Neural cell (in vitro differentiated cells): ENCODE measurements around the gene ARHGEF7. TPM values are rescaled to one million over a fixed set of nuclear protein-coding genes. Genes with fewer than 3 reads are reported as not detected.

Source experiments
- H2AFZ ChIP-seq: fragments of 200-600, 300-800 bp; sonication (generic), shearing (Covaris generic); 2 replicates; pipeline ENCODE4 v1.6.0; 2014; ENCODE audit warnings: low read depth, mild to moderate bottlenecking, antibody characterized with exemption, low read length, moderate library complexity
- H3F3A ChIP-seq: fragments of 200-600 bp; shearing (Covaris generic); 2 replicates; pipeline ENCODE4 v1.6.1; 2016; ENCODE audit warnings: mild to moderate bottlenecking, moderate library complexity, mixed read lengths, antibody characterized with exemption, low read length; ENCODE audit not compliant: insufficient read depth, poor library complexity, severe bottlenecking
- H3K27ac ChIP-seq: fragments of 200-600, 300-800 bp; sonication (generic), shearing (Covaris generic); 2 replicates; pipeline ENCODE4 v1.5.1; 2014; ENCODE audit warnings: mild to moderate bottlenecking, low read length, moderate library complexity
- H3K27me3 ChIP-seq: fragments of 300-800, 200-600 bp; sonication (generic), shearing (Covaris generic); 2 replicates; pipeline ENCODE4 v1.6.0; 2014; ENCODE audit warnings: mild to moderate bottlenecking, low read depth, low read length, moderate library complexity; ENCODE audit not compliant: insufficient read depth
- H3K36me3 ChIP-seq: fragments of 300-800, 200-600 bp; sonication (generic), shearing (Covaris generic); 2 replicates; pipeline ENCODE4 v1.5.1; 2014; ENCODE audit warnings: mild to moderate bottlenecking, antibody characterized with exemption, low read length, moderate library complexity; ENCODE audit not compliant: insufficient read depth
- H3K4me2 ChIP-seq: fragments of 300-800, 200-600 bp; sonication (generic), shearing (Covaris generic); 2 replicates; pipeline ENCODE4 v1.6.0; 2014; ENCODE audit warnings: mild to moderate bottlenecking, low read length
- H3K4me3 ChIP-seq: fragments of 300-800, 200-600 bp; sonication (generic), shearing (Covaris generic); 2 replicates; pipeline ENCODE4 v1.5.1; 2014; ENCODE audit warnings: mild to moderate bottlenecking, low read length, moderate library complexity
- H3K79me2 ChIP-seq: fragments of 200-600 bp; shearing (Covaris generic); replicated peaks from 2 replicates; pipeline ENCODE4 v1.6.0; 2014; ENCODE audit warnings: mild to moderate bottlenecking, low read length, moderate library complexity; ENCODE audit not compliant: insufficient read depth
- H3K9ac ChIP-seq: fragments of 300-800, 200-600 bp; sonication (generic), shearing (Covaris generic); 2 replicates; pipeline ENCODE4 v1.6.1; 2016; ENCODE audit warnings: mild to moderate bottlenecking, low read length, mixed read lengths
- H3K9me2 ChIP-seq: fragments of 200-600 bp; shearing (Covaris generic); 2 replicates; pipeline ENCODE4 v1.6.1; 2016; ENCODE audit warnings: mild to moderate bottlenecking, low read length, mixed read lengths; ENCODE audit not compliant: insufficient read depth
- H3K9me3 ChIP-seq: fragments of 200-600, 300-800 bp; sonication (generic), shearing (Covaris generic); 2 replicates; pipeline ENCODE4 v1.6.1; 2016; ENCODE audit warnings: mild to moderate bottlenecking, mixed run types, low read length, moderate library complexity, mixed read lengths
- H4K20me1 ChIP-seq: fragments of 200-600 bp; shearing (Covaris generic); 2 replicates; pipeline ENCODE4 v1.6.1; 2016; ENCODE audit warnings: mild to moderate bottlenecking, mixed run types; ENCODE audit not compliant: insufficient read depth
- CTCF ChIP-seq: fragments of 450-650 bp; IDR thresholded peaks from 2 replicates; pipeline ENCODE4 v1.5.1; 2014; ENCODE audit warnings: antibody characterized with exemption, mild to moderate bottlenecking, moderate library complexity; ENCODE audit not compliant: poor library complexity, severe bottlenecking
- EP300 ChIP-seq: fragments of 450-650 bp; conservative IDR thresholded peaks from 2 replicates; pipeline ENCODE4 v1.6.1; 2014; ENCODE audit warnings: antibody characterized with exemption, mild to moderate bottlenecking, moderate library complexity; ENCODE audit not compliant: poor library complexity, severe bottlenecking
- EZH2 ChIP-seq: fragments of 200-600, 300-800 bp; shearing (Covaris generic), sonication (generic); IDR thresholded peaks from 2 replicates; pipeline ENCODE4 v1.6.1; 2014; ENCODE audit warnings: antibody characterized with exemption, low read length, borderline replicate concordance, mild to moderate bottlenecking; ENCODE audit not compliant: insufficient read depth, poor library complexity, severe bottlenecking
- MXI1 ChIP-seq: fragments of 450-650 bp; conservative IDR thresholded peaks from 2 replicates; pipeline ENCODE4 v1.6.1; 2014; ENCODE audit warnings: antibody characterized with exemption, mild to moderate bottlenecking; ENCODE audit not compliant: poor library complexity, severe bottlenecking
- POLR2AphosphoS5 ChIP-seq: IDR thresholded peaks from 2 replicates; pipeline ENCODE4 v1.6.1; 2012
- RAD21 ChIP-seq: fragments of 450-650 bp; conservative IDR thresholded peaks from 2 replicates; pipeline ENCODE4 v1.6.1; 2014; ENCODE audit warnings: antibody characterized with exemption, mild to moderate bottlenecking, moderate library complexity
- SMC3 ChIP-seq: fragments of 450-650 bp; conservative IDR thresholded peaks from 2 replicates; pipeline ENCODE4 v1.6.1; 2014; ENCODE audit warnings: antibody characterized with exemption, mild to moderate bottlenecking, moderate library complexity; ENCODE audit not compliant: poor library complexity
- TAF1 ChIP-seq: IDR thresholded peaks from 2 replicates; pipeline ENCODE4 v1.6.1; 2012; ENCODE audit warnings: low read depth
- polyA plus RNA-seq: library from polyadenylated mRNA; depleted of rRNA; stranded (reverse); fragments of >200 nt; gene quantifications from 2 replicates; pipeline ENCODE4 v1.2.3, GENCODE V29; 2014
- TF ChIP-seq, protein P1 (sequence below): IDR thresholded peaks from 2 replicates; pipeline ENCODE4 v1.6.1; 2012; ENCODE audit warnings: borderline replicate concordance

The ARHGEF7 gene
- polyA plus RNA-seq, 1 donor from 2014 or later, result 155 TPM

DNA sequence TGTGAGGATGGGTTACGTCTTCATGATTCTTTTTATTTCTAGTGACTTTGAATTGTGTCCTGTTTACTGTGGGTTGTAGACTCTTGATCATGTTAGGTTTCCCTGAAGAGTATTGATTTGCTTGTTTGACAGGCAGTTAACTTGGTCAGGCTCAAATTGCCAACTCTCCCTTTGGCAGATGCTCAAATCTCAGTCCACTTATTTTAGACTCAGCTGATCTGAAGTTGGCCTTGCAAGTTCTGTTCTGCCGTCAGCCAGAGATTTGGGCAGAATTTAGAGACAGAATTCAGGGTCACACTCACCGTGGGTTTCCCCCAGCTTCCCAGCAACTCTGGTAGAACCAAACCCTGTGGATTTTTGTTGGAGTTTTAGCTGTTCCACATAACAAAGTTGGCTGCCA, 133.7 kb downstream of the ARHGEF7 start:
- no peaks in the 10 kb centered on the region for H3K9me2 ChIP-seq
- no peak for TF ChIP-seq EP300
- no peak for TF ChIP-seq MXI1
- no peak for TF ChIP-seq EZH2
- TF ChIP-seq SMC3, result no peak
- TF ChIP-seq POLR2AphosphoS5, result no peak
- TF ChIP-seq, protein P1, sequence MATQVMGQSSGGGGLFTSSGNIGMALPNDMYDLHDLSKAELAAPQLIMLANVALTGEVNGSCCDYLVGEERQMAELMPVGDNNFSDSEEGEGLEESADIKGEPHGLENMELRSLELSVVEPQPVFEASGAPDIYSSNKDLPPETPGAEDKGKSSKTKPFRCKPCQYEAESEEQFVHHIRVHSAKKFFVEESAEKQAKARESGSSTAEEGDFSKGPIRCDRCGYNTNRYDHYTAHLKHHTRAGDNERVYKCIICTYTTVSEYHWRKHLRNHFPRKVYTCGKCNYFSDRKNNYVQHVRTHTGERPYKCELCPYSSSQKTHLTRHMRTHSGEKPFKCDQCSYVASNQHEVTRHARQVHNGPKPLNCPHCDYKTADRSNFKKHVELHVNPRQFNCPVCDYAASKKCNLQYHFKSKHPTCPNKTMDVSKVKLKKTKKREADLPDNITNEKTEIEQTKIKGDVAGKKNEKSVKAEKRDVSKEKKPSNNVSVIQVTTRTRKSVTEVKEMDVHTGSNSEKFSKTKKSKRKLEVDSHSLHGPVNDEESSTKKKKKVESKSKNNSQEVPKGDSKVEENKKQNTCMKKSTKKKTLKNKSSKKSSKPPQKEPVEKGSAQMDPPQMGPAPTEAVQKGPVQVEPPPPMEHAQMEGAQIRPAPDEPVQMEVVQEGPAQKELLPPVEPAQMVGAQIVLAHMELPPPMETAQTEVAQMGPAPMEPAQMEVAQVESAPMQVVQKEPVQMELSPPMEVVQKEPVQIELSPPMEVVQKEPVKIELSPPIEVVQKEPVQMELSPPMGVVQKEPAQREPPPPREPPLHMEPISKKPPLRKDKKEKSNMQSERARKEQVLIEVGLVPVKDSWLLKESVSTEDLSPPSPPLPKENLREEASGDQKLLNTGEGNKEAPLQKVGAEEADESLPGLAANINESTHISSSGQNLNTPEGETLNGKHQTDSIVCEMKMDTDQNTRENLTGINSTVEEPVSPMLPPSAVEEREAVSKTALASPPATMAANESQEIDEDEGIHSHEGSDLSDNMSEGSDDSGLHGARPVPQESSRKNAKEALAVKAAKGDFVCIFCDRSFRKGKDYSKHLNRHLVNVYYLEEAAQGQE, result no peak
- TF ChIP-seq TAF1, result no peak
- no peak for TF ChIP-seq CTCF
- TF ChIP-seq RAD21, result no peak
- no peaks in the 10 kb centered on the region for H3F3A ChIP-seq
- no peaks in the 10 kb centered on the region for H3K9me3 ChIP-seq
- H2AFZ ChIP-seq, result no peak overlapping the region
- H3K4me2 ChIP-seq, result no peak overlapping the region
- peaks cover 6% of the 10 kb centered on the region for H3K79me2 ChIP-seq
- no peak overlapping the region for H3K4me3 ChIP-seq
- no peak overlapping the region for H3K27ac ChIP-seq
- H3K9ac ChIP-seq, result no peak overlapping the region
- H3K27me3 ChIP-seq, result no peaks in the 10 kb centered on the region
- no peaks in the 10 kb centered on the region for H4K20me1 ChIP-seq
- peaks cover 21% of the 10 kb centered on the region for H3K36me3 ChIP-seq

DNA sequence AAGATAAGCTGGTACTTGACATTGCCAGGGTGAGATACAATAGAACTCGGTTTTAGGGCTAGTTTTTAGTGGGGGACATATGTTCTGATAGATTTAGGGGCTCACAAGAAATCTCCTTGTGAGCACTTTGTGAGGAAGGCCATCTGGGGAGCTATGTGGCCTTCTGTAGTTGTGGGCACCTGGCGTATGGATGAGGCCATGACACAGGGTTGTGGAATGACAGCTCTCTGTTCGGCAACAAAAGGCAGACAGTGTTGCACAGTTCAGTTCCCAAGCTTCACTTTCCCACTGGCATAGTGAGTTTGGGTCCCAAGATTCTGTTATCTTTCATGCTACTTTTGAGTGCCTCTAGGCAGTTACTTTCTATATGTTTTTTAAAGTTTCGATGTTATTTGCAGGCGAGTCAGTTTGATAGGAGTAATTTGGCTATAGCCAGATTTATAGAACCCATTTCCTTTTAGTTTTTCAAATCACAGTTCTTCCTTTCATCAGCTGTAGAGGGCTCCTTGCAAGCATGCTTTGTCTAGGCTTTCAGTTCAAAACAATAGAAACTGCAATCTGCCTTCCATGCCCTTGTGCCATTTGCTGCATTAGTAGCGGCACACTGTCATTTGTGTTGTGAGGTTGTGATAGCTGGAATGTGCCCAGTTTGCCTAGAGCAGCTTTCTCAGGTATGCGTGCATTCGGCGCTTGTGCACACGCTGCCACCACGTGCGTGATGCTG, 134.7 kb downstream of the ARHGEF7 start:
- Histone ChIP-seq H3K36me3 (peaks cover 19% of the 10 kb centered on the region), H3K9me3 (no peaks in the 10 kb centered on the region), H3K27ac (no peak overlapping the region), H3K4me2 (no peak overlapping the region), H3K4me3 (no peak overlapping the region), H3K27me3 (no peaks in the 10 kb centered on the region), H2AFZ (no peak overlapping the region), H3K9me2 (no peaks in the 10 kb centered on the region), H4K20me1 (no peaks in the 10 kb centered on the region), H3K79me2 (peaks cover 6% of the 10 kb centered on the region), H3K9ac (no peak overlapping the region), H3F3A (no peaks in the 10 kb centered on the region)
- TF ChIP-seq, protein P1, result no peak
- TF ChIP-seq POLR2AphosphoS5 (no peak), MXI1 (no peak), SMC3 (no peak), TAF1 (no peak), RAD21 (no peak), CTCF (no peak), EZH2 (no peak), EP300 (no peak)
